Measurements from ENCODE around the gene TMEM106B.
"Not testable (repeated sequence)": the region's sequence is repeated elsewhere in the genome, so short reads cannot be mapped to it uniquely, and the experiment has no call there.

TMEM106B gene

DNA sequence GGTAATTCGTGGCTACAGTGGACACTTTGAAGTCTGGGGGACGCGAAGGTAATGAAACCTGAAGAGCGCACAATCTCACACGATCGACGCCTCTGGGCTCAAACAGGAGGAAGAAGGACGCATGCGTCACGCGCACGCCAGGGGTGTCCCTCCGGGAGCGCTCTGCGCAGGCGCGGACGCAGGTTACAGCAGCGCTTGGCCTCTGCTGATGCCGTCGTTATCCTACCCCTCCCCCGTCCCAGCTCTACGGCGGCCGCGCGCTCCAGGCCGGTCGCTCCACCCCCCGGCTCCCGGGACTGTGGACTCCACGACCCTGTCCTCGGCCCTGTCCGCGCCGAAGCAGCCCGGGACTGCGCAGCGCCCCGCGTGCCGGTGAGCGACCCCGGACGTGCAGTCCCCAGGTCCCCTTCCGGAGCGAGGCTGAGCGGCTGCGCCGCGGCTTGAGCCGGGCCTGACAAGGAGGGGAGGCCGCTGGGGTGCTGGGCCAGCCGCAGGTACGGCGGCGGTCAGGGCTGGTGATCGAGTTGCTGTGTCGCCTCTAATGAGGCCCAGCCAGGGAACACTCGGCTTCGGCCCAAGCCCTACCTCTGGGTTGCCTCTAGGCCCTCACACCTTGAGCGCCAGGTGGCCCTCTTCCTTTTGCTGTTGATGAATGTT is at the start of gene TMEM106B:
TSS of gene TMEM106B (plus strand) at position 241 of the 657 bp plus-strand sequence. CDS start 3,517 bp downstream, outside the sequence.
- peak; percentile 93 for DNase-seq

DNA sequence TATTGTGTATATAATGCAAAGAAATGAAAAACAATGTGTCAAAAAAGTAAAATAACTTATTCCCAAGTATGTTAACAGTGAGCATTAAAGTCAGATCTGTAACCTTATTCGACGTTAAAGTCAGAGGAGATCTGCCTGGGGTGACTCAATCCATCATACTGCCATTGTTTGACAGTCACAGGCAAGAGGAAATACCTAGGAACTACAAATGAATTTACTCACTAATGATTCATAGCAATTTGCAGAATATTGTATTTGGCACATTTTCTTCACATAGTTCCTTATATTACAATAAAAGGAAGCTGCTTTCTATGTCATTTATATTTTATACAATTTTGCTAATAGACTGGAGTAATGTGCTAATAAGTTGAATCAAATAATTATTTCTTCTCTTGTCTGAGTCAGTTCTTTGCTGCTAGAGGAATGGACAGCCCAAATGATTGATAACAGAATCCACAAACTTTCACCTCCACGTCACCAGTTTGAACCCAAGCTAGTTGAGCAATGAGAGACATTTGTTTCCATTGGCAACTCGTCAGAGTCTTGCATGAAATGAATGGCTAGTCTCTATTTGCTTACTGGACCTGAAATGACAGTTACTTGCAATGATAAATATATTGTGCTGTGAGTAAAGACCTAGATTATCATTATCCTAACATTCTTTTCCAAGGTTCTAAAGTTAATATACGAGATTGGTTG is 48.5 kb upstream of the TMEM106B start:
- DNase-seq = no peak

- not testable (repeated sequence) for DNase-seq
Observed at GRCh38 chr7:12168065-12168464, 43.0 kb upstream of the TMEM106B start.

DNA sequence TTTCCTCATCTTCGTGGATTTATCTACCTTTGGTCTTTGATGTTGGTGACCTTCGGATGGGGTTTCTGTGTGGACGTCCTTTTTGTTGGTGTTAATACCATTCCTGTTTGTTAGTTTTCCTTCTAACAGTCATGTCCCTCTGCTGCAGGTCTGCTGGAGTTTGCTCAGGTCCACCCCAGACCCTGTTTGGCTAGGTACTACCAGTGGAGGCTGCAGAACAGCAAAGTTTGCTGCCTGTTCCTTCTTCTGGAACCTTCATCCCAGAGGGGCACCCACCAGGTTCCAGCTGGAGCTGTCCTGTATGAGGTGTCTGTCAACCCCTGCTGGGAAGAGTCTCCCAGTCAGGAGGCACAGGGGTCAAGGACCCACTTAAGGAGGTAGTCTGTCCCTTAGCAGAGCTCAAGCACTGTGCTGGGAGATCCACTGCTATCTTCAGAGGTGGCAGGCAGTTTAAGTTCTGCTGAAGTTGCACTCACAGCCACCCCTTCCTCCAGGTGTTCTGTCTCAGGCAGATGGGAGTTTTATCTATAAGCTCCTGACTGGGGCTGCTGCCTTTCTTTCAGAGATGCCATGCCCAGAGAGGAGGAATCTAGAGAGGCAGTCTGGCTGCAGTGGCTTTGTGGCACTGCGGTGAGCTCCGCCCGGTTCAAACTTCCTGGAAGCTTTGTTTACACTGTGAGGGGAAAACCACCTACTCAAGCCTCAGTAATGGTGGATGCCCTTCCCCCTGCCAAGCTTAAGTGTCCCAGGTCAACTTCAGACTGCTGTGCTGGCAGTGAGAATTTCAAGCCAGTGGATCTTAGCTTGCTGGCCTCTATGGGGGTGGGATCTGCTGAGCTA is 40.9 kb upstream of the TMEM106B start:
- DNase-seq = not testable (repeated sequence)

DNA sequence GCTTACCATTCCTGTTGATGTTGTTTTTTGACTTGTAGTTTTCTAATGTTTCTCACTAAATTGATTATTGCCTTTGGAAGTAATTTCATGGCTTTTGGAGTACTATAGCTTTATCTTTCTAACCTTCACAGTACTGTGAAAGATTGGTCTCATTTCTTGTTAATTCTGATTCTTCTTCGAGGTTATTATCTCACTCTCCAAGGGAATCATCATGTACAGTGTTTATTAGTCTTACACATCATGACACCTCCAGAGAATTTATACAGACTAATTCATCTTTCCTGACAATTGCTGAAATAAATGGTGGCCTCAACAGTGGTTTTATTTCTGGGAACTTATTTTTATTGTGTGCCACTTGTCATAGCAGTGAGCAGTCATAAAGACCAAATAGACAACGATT is 37.4 kb upstream of the TMEM106B start:
- no peak for DNase-seq

- DNase-seq = no peak
Observed at GRCh38 chr7:12174931-12175330, 36.2 kb upstream of the TMEM106B start.

- DNase-seq = no peak
Observed at GRCh38 chr7:12178317-12178716, 32.8 kb upstream of the TMEM106B start.

DNA sequence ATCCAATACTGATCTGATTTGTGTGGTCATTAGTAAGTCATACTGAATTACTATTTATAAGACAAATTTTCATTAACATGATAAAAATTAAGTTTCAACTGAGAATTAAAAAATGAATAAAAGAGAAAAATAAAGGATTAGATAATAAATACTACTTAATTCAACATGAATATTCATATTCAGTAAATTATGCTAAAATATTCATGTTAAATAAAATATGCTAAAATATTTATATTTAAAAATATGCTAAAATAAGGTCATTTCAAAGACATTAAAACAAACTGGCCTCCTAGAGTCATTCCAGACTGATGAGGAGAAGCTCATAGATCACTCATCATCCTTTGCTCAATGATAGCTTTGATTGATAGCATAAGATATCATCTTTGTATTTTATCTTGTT is 16.7 kb upstream of the TMEM106B start:
- no peak for DNase-seq

DNA sequence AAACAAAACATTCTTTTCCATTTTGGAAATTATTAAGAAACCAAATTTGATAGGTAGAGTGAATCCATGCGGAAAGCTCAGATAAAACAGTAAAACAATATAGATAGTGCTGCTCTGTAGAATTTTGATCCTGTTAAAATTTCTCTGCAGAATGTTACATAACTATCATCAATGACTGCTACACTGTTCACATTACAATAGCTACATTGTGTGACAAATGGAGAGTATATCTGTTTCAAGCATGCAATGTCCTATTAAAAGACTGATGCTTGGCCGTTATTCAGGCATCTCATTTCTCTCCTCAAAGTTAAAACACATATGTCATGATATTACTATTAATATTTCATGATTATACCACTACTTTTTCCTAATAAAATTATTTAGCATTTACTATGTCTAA is 14.7 kb upstream of the TMEM106B start:
- no peak for DNase-seq

- DNase-seq = no peak
Observed at GRCh38 chr7:12199363-12199762, 11.7 kb upstream of the TMEM106B start.

DNA sequence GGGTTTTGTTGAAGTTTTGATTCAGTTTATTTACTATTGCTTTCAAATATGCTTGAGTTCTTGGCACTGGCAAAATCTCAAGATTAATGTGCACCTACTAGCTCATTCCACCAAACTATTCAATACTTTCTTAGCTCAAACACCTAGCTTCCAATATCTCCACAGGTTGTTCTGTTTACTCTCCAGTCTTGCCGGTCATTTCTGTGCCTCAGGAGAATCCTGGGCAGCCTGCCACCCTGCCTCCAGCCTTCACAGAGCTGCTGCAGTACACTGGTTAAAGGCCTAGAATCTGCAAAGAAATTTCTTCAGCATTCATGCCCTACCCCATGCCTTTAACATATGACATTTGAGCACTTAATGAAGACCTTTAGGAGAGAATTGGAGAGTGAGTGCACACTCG is 4.0 kb upstream of the TMEM106B start:
- no peak for DNase-seq

- no peak for DNase-seq
Observed at GRCh38 chr7:12209221-12209620, 1.9 kb upstream of the TMEM106B start.

DNA sequence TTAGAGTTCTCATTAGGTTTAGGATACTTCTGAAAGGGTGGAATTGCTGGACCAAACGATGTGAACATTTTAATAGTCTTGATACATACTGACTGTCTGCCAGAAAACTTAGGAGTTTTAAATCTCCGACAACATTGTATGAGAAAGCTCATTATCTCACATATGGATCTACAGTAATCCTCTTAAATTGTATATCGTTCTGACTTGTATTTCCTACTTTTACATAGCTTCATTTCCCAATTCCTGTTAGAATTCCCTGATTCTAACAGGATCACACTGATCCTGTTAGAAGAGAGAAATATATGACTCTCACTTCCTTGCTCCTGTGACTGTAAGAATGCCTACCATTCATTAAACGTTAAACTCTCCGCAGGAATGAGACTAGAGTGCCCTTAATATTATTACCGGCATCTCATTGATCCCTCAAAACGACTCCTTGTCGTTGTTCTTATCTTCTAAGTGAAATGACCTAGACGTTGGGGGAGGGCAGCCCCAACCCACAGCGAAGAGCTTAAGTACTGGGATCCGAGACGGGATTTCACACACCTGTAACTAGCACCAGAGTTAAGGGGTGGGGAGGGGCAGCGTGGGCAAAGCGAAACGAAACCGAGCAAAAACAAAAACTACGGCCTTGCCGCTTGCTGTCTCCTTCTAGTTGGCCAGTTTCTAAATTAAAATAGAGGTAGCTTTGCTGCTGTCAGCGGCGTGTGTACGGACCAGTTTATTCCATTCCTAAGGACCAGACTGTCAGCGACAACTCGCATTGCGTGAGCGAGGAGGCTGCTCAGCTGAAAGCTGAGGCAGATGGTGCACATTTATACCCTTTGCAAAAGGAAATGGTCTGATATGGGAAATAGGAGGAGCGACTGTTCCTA is 678 bp upstream of the TMEM106B start:
- peak; percentile 48 for DNase-seq

DNA sequence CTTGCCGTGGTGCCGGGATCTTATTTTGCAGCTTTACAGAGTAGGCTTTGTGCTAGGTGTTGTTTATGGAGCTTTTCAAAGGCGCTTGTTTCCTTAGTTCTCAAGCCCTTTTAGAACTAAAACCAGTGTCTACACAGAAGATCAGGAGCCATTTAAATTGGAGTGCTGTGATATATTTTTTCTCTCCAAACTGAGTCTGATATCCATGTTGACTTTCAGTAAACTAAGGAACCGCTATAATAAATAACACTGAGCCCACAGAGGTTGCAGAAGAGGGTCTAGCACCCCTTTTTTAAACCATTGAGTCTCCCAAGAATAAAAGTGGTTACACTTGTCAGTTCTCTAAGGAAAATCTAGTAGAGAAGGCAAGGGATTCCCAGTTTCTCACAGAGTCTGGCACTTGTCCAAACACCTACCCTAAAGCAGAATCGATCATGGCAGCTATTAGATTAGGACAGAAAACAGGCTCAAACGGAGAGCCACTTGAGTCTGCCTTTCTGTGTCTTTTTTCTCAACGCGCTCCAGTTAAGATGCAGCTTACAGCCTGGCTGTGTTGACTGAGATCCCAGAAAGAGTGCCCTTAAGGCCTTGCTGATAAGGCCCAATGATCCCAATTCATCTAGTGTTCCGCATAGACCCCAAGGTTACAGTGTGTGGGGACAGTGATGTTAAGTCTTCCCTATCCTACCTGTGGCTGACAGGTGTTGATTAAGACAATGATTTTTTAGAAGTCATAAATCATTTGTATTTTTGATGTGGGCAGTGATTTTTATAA is 804 bp downstream of the TMEM106B start:
- no peak for DNase-seq

- DNase-seq = no peak
Observed at GRCh38 chr7:12217311-12217710, 6.2 kb downstream of the TMEM106B start.

GRCh38 chr7:12220389-12221046 is 9.4 kb downstream of the TMEM106B start:
- DNase-seq = no peak

- no peak for DNase-seq
Observed at GRCh38 chr7:12221414-12221813, 10.3 kb downstream of the TMEM106B start.

DNA sequence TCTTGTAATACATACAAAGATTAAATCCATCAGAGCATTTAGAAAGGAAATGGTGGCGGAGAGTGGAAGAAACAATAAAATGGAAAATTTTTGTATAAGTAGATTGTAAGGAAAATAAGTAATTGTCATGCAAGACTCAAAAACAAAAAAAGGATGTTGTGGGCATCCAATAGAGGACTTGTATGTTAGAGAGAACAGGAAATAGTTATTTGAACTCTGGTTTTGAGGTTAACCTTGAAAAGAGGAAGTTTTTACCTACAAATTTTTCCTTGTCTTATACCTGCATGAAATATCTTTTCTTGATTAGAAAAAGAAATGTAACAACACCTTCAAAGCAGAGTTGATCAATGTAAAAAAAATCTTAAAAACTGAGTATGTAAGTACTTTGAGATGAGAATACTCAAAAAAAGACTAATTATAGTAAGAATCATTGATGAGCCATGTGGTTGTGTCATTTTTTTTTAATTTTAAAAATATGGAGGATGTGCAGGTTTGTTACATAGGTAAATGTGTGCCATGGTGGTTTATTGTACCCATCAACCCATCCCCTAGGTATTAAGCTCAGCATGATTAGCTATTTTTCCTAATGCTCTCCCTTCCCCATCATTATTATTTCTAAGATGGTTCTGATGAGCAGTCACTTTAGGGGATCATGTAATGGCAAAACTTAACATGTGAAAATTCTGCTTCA is 11.9 kb downstream of the TMEM106B start:
- no peak for DNase-seq

- not testable (repeated sequence) for DNase-seq
Observed at GRCh38 chr7:12225017-12225416, 13.9 kb downstream of the TMEM106B start.

GRCh38 chr7:12226756-12227155 is 15.7 kb downstream of the TMEM106B start:
- no peak for DNase-seq

DNA sequence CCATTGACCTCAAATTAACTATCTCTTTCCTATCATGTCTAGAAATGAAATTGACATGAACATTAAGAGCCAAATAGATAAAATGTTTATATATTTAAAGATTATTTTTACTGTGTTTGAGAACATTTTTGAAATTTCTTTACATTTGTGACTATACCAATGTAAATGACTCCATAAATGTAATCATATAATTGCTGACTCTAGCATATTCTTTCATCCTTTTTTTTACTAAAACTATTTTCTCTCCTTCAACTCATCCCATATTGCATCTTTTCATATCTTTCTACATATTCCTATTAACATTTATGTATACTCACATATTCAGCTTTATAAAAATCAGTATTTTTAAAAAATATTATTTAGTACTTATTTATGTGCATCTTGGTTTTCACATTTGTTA is 16.9 kb downstream of the TMEM106B start:
- DNase-seq = no peak

Measured in activated T-cell treated with anti-CD3 and anti-CD28 coated beads for 4 hours (primary cell).